Fibroblast of peridontal ligament (primary cell): ENCODE results near the gene AMPD2.

ENCODE experiments used
- DNase-seq: peaks from one replicate; pipeline ENCODE4 v3.0.0-alpha.2; 2010; ENCODE audit errors: extremely low read depth

Gene AMPD2

GRCh38 chr1:109630898-109631512, 11.4 kb downstream of the AMPD2 start:
- no peak for DNase-seq

GRCh38 chr1:109631513-109632505, 12.2 kb downstream of the AMPD2 start:
- no peak for DNase-seq

- no peak for DNase-seq
These were observed 13.2 kb downstream of the AMPD2 start for GRCh38 chr1:109632671-109633346.

GRCh38 chr1:109634292-109634691, 14.7 kb downstream of the AMPD2 start:
- no peak for DNase-seq

GRCh38 chr1:109634771-109635750, 15.4 kb downstream of the AMPD2 start:
- DNase-seq: no peak

GRCh38 chr1:109635862-109636200, 16.2 kb downstream of the AMPD2 start:
- DNase-seq: no peak

- DNase-seq: peak; percentile 81
These were observed 16.7 kb downstream of the AMPD2 start for GRCh38 chr1:109636201-109636952.

GRCh38 chr1:109637446-109637845, 17.8 kb downstream of the AMPD2 start:
- DNase-seq: no peak

- DNase-seq: no peak
These were observed 19.6 kb downstream of the AMPD2 start for GRCh38 chr1:109639063-109639840.

- DNase-seq: no peak
These were observed 20.2 kb downstream of the AMPD2 start for GRCh38 chr1:109639841-109640184.

- peak; percentile 62 for DNase-seq
These were observed 20.7 kb downstream of the AMPD2 start for GRCh38 chr1:109640285-109640865.

- no peak for DNase-seq
These were observed 21.6 kb downstream of the AMPD2 start for GRCh38 chr1:109641078-109641740.

GRCh38 chr1:109641861-109642260, 22.2 kb downstream of the AMPD2 start:
- no peak for DNase-seq

GRCh38 chr1:109642626-109643025, 23.0 kb downstream of the AMPD2 start:
- DNase-seq: peak; percentile 71

GRCh38 chr1:109643385-109644230, 24.0 kb downstream of the AMPD2 start:
- peak; percentile 47 for DNase-seq

GRCh38 chr1:109644670-109645069, 25.0 kb downstream of the AMPD2 start:
- DNase-seq: peak; percentile 52

- peak; percentile 84 for DNase-seq
These were observed 29.9 kb downstream of the AMPD2 start for GRCh38 chr1:109649491-109649914.

GRCh38 chr1:109650609-109651008, 31.0 kb downstream of the AMPD2 start:
- no peak for DNase-seq
